Activated naive CD4-positive, alpha-beta T cell treated with anti-CD3 and anti-CD28 coated beads, Interleukin-2, amount 10 ng/mL, durations not matched to agents 7 days and 5 days (primary cell): Measurements from ENCODE around the gene CELA2B.
"Not testable (repeated sequence)": the region's sequence is repeated elsewhere in the genome, so short reads cannot be mapped to it uniquely, and the experiment has no call there.

Source experiments
- CTCF ChIA-PET: fragments of 350-600 bp; sonication (Branson Sonifier 250); formaldehyde crosslinking; loops from one replicate; lab custom pipeline; 2021; ENCODE audit warnings: antibody characterized with exemption; lab: Charles Lee
- DNase-seq: peaks from one replicate; pipeline ENCODE4 v3.0.0-alpha.2; 2020
- H3K27ac Mint-ChIP-seq: one replicate; pipeline ENCODE4 v1.8.0; 2021; ENCODE audit warnings: mild to moderate bottlenecking, moderate library complexity, mixed read lengths
- H3K27me3 Mint-ChIP-seq: one replicate; pipeline ENCODE4 v1.8.0; 2021; ENCODE audit warnings: mild to moderate bottlenecking, mixed read lengths
- H3K36me3 Mint-ChIP-seq: one replicate; pipeline ENCODE4 v1.8.0; 2021; ENCODE audit warnings: mixed read lengths
- H3K4me1 Mint-ChIP-seq: one replicate; pipeline ENCODE4 v1.8.0; 2021; ENCODE audit warnings: mixed read lengths
- H3K4me3 Mint-ChIP-seq: one replicate; pipeline ENCODE4 v1.8.0; 2021; ENCODE audit warnings: mild to moderate bottlenecking, moderate library complexity, mixed read lengths
- H3K9me3 Mint-ChIP-seq: one replicate; pipeline ENCODE4 v1.8.0; 2021; ENCODE audit warnings: mixed read lengths

The CELA2B gene

GRCh38 chr1:15466955-15467625 lies 8.8 kb upstream of the CELA2B start:
- H3K36me3 Mint-ChIP-seq, H3K27ac Mint-ChIP-seq, DNase-seq, H3K4me1 Mint-ChIP-seq, H3K4me3 Mint-ChIP-seq, H3K9me3 Mint-ChIP-seq, CTCF ChIA-PET: not testable (repeated sequence)
- peaks cover 12% of the 10 kb centered on the region for H3K27me3 Mint-ChIP-seq

- Mint-ChIP-seq H3K4me1 (no peaks in the 10 kb centered on the region), H3K27me3 (peaks cover 16% of the 10 kb centered on the region), H3K4me3 (no peak overlapping the region), H3K9me3 (no peaks in the 10 kb centered on the region), H3K36me3 (no peaks in the 10 kb centered on the region), H3K27ac (no peak overlapping the region)
- CTCF ChIA-PET, result no interaction called here
- no peak for DNase-seq
Measured at GRCh38 chr1:15468145-15468544, 7.8 kb upstream of the CELA2B start.

- peaks cover 16% of the 10 kb centered on the region for H3K27me3 Mint-ChIP-seq
- H3K36me3 Mint-ChIP-seq, result no peaks in the 10 kb centered on the region
- no peak overlapping the region for H3K27ac Mint-ChIP-seq
- DNase-seq, result no peak
- CTCF ChIA-PET, result no interaction called here
- H3K4me1 Mint-ChIP-seq, result no peaks in the 10 kb centered on the region
- H3K4me3 Mint-ChIP-seq, result no peak overlapping the region
- no peaks in the 10 kb centered on the region for H3K9me3 Mint-ChIP-seq
Measured at GRCh38 chr1:15469361-15469760, 6.5 kb upstream of the CELA2B start.

GRCh38 chr1:15469821-15470448 lies 6.0 kb upstream of the CELA2B start:
- CTCF ChIA-PET, H3K27ac Mint-ChIP-seq, H3K4me3 Mint-ChIP-seq, H3K9me3 Mint-ChIP-seq, H3K36me3 Mint-ChIP-seq, DNase-seq, H3K4me1 Mint-ChIP-seq: not testable (repeated sequence)
- peaks cover 16% of the 10 kb centered on the region for H3K27me3 Mint-ChIP-seq

GRCh38 chr1:15471067-15471466 lies 4.8 kb upstream of the CELA2B start:
- not testable (repeated sequence) for H3K4me3 Mint-ChIP-seq, H3K27ac Mint-ChIP-seq, DNase-seq

GRCh38 chr1:15471723-15472122 lies 4.2 kb upstream of the CELA2B start:
- DNase-seq, H3K27me3 Mint-ChIP-seq, H3K9me3 Mint-ChIP-seq, H3K4me3 Mint-ChIP-seq, H3K36me3 Mint-ChIP-seq, H3K27ac Mint-ChIP-seq, H3K4me1 Mint-ChIP-seq: not testable (repeated sequence)
- CTCF ChIA-PET, result interaction anchor here (0.5 kb wide), 1 partner anchor 413 kb away, joined by 6 read pairs; no protein-coding TSS in a partner anchor

More at GRCh38 chr1:15471067-15471466, 4.8 kb upstream of the CELA2B start:
- H3K9me3 Mint-ChIP-seq, H3K4me1 Mint-ChIP-seq, H3K36me3 Mint-ChIP-seq, CTCF ChIA-PET: not testable (repeated sequence)
- H3K27me3 Mint-ChIP-seq, result peaks cover 10% of the 10 kb centered on the region

GRCh38 chr1:15472587-15472986 lies 3.3 kb upstream of the CELA2B start:
- H3K36me3 Mint-ChIP-seq, result no peaks in the 10 kb centered on the region
- peaks cover 9% of the 10 kb centered on the region for H3K27me3 Mint-ChIP-seq
- H3K27ac Mint-ChIP-seq, result no peak overlapping the region
- no peaks in the 10 kb centered on the region for H3K4me1 Mint-ChIP-seq
- DNase-seq, result no peak
- CTCF ChIA-PET, result no interaction called here
- no peak overlapping the region for H3K4me3 Mint-ChIP-seq
- no peaks in the 10 kb centered on the region for H3K9me3 Mint-ChIP-seq

GRCh38 chr1:15476927-15477326 lies 1.0 kb downstream of the CELA2B start:
- Mint-ChIP-seq H3K9me3 (no peaks in the 10 kb centered on the region), H3K27ac (no peak overlapping the region), H3K36me3 (no peaks in the 10 kb centered on the region), H3K4me3 (no peak overlapping the region), H3K4me1 (no peaks in the 10 kb centered on the region), H3K27me3 (peaks cover 4% of the 10 kb centered on the region)
- CTCF ChIA-PET, result no interaction called here
- DNase-seq, result no peak

GRCh38 chr1:15477646-15478212 lies 1.8 kb downstream of the CELA2B start:
- Mint-ChIP-seq H3K9me3 (no peaks in the 10 kb centered on the region), H3K4me3 (no peak overlapping the region), H3K4me1 (no peaks in the 10 kb centered on the region), H3K36me3 (no peaks in the 10 kb centered on the region), H3K27ac (peak overlapping the region; percentile 12), H3K27me3 (no peaks in the 10 kb centered on the region)
- CTCF ChIA-PET, result no interaction called here
- DNase-seq, result no peak

- no peaks in the 10 kb centered on the region for H3K36me3 Mint-ChIP-seq
- CTCF ChIA-PET, result interaction anchor here (1.5 kb wide), 1 partner anchor 22 kb away, joined by 3 read pairs; no protein-coding TSS in a partner anchor
- H3K4me1 Mint-ChIP-seq, result no peaks in the 10 kb centered on the region
- H3K27ac Mint-ChIP-seq, result no peak overlapping the region
- H3K4me3 Mint-ChIP-seq, result no peak overlapping the region
- no peak for DNase-seq
- no peaks in the 10 kb centered on the region for H3K27me3 Mint-ChIP-seq
- no peaks in the 10 kb centered on the region for H3K9me3 Mint-ChIP-seq
Measured at GRCh38 chr1:15479654-15480347, 3.9 kb downstream of the CELA2B start.

- DNase-seq, H3K27ac Mint-ChIP-seq, H3K4me3 Mint-ChIP-seq, H3K36me3 Mint-ChIP-seq, H3K27me3 Mint-ChIP-seq, H3K4me1 Mint-ChIP-seq, CTCF ChIA-PET, H3K9me3 Mint-ChIP-seq: not testable (repeated sequence)
Measured at GRCh38 chr1:15482455-15482854, 6.6 kb downstream of the CELA2B start.

- H3K4me1 Mint-ChIP-seq, H3K27me3 Mint-ChIP-seq, H3K36me3 Mint-ChIP-seq, H3K4me3 Mint-ChIP-seq, DNase-seq, H3K27ac Mint-ChIP-seq, H3K9me3 Mint-ChIP-seq, CTCF ChIA-PET: not testable (repeated sequence)
Measured at GRCh38 chr1:15482983-15483543, 7.2 kb downstream of the CELA2B start.

- no peaks in the 10 kb centered on the region for H3K4me1 Mint-ChIP-seq
- H3K36me3 Mint-ChIP-seq, result peaks cover 4% of the 10 kb centered on the region
- no peaks in the 10 kb centered on the region for H3K27me3 Mint-ChIP-seq
- CTCF ChIA-PET, result no interaction called here
- H3K4me3 Mint-ChIP-seq, result no peak overlapping the region
- no peaks in the 10 kb centered on the region for H3K9me3 Mint-ChIP-seq
- H3K27ac Mint-ChIP-seq, result no peak overlapping the region
- no peak for DNase-seq
Measured at GRCh38 chr1:15483971-15484370, 8.1 kb downstream of the CELA2B start.

GRCh38 chr1:15484443-15484842 lies 8.5 kb downstream of the CELA2B start:
- H3K9me3 Mint-ChIP-seq, H3K27me3 Mint-ChIP-seq, H3K27ac Mint-ChIP-seq, H3K4me1 Mint-ChIP-seq, DNase-seq, H3K36me3 Mint-ChIP-seq, CTCF ChIA-PET, H3K4me3 Mint-ChIP-seq: not testable (repeated sequence)
